Endothelial cell (in vitro differentiated cells): ENCODE data around the gene PLA2G4F. TPM values are rescaled to one million over a fixed set of nuclear protein-coding genes. Genes with fewer than 3 reads are reported as not detected.

ENCODE experiments used
- DNase-seq: peaks from one replicate; pipeline ENCODE4 v3.0.0; 2021; ENCODE audit warnings: low spot score
- H3K27ac Mint-ChIP-seq: one replicate; pipeline ENCODE4 v1.8.0; 2021; ENCODE audit warnings: mixed read lengths, inconsistent platforms; ENCODE audit not compliant: unreplicated experiment
- H3K27me3 Mint-ChIP-seq: one replicate; pipeline ENCODE4 v1.8.0; 2021; ENCODE audit warnings: mild to moderate bottlenecking, moderate library complexity, mixed read lengths, inconsistent platforms; ENCODE audit not compliant: unreplicated experiment
- H3K36me3 Mint-ChIP-seq: one replicate; pipeline ENCODE4 v1.8.0; 2021; ENCODE audit warnings: mild to moderate bottlenecking, low read depth, mixed read lengths, inconsistent platforms; ENCODE audit not compliant: unreplicated experiment
- H3K4me1 Mint-ChIP-seq: one replicate; pipeline ENCODE4 v1.8.0; 2021; ENCODE audit warnings: mild to moderate bottlenecking, mixed read lengths, inconsistent platforms; ENCODE audit not compliant: unreplicated experiment
- H3K4me3 Mint-ChIP-seq: one replicate; pipeline ENCODE4 v1.8.0; 2021; ENCODE audit warnings: mild to moderate bottlenecking, mixed read lengths, inconsistent platforms; ENCODE audit not compliant: unreplicated experiment
- H3K9me3 Mint-ChIP-seq: one replicate; pipeline ENCODE4 v1.8.0; 2021; ENCODE audit warnings: mixed read lengths, inconsistent platforms; ENCODE audit not compliant: unreplicated experiment
- CTCF ChIP-seq: fragments of 200-600 bp; sonication (generic); IDR thresholded peaks from one replicate; pipeline ENCODE4 v1.5.0; 2021; ENCODE audit warnings: antibody characterized with exemption; ENCODE audit not compliant: unreplicated experiment
- long read RNA-seq: library from polyadenylated mRNA; unstranded; transcript quantifications from one replicate; pipeline ENCODE4 v2.0.0, GENCODE V29; 2020; ENCODE audit not compliant: unreplicated experiment
- total RNA-seq: library from RNA; stranded (reverse); fragmentation: NEBNext Ultra II Directional; extraction: Animal tissue kit (Norgen Biotek cat#: 25700); gene quantifications from one replicate; pipeline ENCODE4 v1.2.1, GENCODE V29; 2021; ENCODE audit not compliant: unreplicated experiment

Gene PLA2G4F
- total RNA-seq, result not detected
- long read RNA-seq, result 0 reads

DNA sequence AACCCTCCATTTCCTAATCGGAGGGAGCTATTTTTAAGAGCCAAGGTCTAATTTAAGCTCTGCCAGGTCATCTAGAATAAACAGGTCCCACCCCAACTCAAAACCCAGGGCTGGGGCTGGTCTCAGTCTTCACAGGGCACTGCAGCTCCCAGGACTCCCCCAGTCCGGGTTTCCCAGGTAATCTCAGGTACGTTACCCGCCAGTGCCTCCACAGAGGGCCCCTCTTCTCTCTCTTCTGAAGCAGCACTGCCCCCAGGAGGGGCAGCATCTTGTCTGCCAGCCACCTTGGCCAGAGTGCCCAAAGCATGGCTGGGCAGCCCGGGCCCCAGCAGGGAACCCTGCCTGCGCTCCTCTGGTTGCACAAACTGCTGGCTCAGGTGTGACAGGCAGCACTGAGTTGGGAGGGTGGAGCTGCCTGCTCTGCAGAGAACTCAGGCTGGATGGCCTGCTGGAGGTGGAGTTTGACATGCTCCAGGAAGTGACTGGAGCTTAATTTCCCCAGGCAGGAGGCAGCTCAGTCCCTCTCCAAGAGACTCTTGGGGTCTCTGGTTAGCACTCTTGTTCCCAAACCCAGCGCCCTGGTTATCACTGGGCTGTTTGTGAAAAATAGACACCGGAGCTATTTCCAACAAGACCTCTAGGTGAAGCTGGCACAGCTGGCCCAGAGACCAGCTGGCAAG lies at the start of gene PLA2G4F:
PLA2G4F (minus strand) TSS at position 394 of the 680 bp plus-strand sequence; CDS start at position 307, 87 bp downstream.
- H3K36me3 Mint-ChIP-seq, result peaks cover 27% of the 10 kb centered on the region
- peaks cover 9% of the 10 kb centered on the region for H3K27me3 Mint-ChIP-seq
- H3K4me3 Mint-ChIP-seq, result no peak within 1 kb of the TSS
- H3K27ac Mint-ChIP-seq, result no peak within 1 kb of the TSS
- no peak for TF ChIP-seq CTCF
- H3K4me1 Mint-ChIP-seq, result peaks cover 9% of the 10 kb centered on the region
- H3K9me3 Mint-ChIP-seq, result no peaks in the 10 kb centered on the region
- no peak for DNase-seq

DNA sequence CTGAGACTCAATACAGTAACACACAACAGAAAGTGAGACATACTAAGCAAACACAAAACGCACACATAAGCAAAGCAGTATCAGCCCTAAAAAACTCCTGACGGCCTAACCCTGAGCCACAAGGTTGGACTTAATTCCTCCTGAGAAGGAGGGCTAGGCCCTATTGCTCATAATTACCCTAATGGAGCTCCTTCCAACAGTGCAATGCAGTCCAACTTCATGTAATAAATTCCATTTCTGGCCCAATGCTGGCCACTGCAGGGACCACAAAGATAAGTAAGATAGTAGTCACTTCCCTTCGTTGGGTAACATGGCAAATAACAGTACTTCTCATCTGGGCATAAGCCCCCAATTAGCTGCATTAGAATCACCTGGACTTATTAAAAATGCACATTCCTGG lies 47.5 kb upstream of the PLA2G4F start:
- Mint-ChIP-seq H3K36me3 (no peaks in the 10 kb centered on the region), H3K9me3 (no peaks in the 10 kb centered on the region), H3K27me3 (peaks cover 7% of the 10 kb centered on the region), H3K4me3 (no peak overlapping the region), H3K27ac (no peak overlapping the region), H3K4me1 (peaks cover 15% of the 10 kb centered on the region)
- DNase-seq, result no peak
- no peak for TF ChIP-seq CTCF

DNA sequence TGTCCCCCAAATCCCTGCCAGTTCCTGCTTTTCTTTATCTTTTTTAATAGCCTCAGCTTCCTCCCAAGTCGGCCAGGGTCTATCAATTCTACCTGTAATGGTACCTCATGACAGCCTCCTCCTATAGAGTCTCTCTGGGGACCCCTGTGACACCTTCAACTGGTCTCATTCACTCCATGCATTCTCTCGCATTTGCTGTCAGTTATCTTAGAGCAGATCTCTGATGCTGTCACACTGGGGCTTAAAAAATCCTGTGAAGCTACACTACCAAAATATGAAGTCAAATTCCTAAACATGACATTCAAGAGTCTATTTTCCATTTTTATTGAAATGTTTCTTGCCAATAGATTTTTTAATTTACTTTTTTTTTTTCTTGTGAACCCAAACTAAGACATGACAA lies 46.2 kb upstream of the PLA2G4F start:
- Mint-ChIP-seq H3K36me3 (no peaks in the 10 kb centered on the region), H3K27ac (no peak overlapping the region), H3K9me3 (no peaks in the 10 kb centered on the region), H3K4me3 (no peak overlapping the region), H3K4me1 (peaks cover 14% of the 10 kb centered on the region), H3K27me3 (peaks cover 5% of the 10 kb centered on the region)
- no peak for DNase-seq
- no peak for TF ChIP-seq CTCF

DNA sequence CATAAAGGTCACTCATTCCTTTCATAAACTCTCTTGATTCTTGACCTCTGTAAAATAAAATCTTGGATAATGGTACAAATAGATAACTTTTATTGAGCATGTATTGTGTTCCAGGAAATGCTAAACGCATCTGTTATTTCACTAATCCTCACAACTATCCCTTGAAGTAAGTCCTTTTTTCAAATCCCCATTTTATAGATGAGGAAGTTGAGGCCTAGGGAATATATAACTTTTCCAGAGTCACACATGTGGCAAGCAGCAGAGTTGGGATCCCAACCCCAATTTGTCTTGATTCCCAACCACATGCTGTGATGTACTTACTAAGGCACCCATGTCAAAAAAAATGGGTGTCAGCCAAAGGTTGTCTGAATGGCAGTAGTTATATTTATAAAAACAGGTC lies 45.4 kb upstream of the PLA2G4F start:
- Mint-ChIP-seq H3K4me1 (peaks cover 5% of the 10 kb centered on the region), H3K4me3 (no peak overlapping the region), H3K27ac (no peak overlapping the region), H3K36me3 (no peaks in the 10 kb centered on the region), H3K27me3 (peaks cover 1% of the 10 kb centered on the region), H3K9me3 (no peaks in the 10 kb centered on the region)
- DNase-seq, result no peak
- no peak for TF ChIP-seq CTCF

DNA sequence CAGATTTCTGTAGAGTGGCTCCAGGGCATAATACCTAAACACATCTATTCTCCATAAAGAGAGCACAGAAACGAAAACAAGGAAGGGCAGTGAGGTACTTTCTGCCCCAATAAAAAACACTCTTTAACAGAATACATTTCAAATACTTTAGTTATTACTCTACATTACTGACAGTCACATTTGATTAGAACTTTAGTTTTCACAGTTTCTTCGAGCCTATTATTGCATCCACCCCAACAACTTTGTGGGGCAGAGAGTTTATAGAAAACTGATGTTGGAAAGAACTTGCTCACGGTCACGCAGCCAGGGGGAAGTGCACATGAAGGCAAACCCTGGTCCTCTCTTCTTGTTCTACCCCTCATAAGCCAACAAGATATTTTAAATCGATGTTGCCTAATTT lies 42.7 kb upstream of the PLA2G4F start:
- Mint-ChIP-seq H3K4me1 (no peaks in the 10 kb centered on the region), H3K9me3 (no peaks in the 10 kb centered on the region)
- no peak for TF ChIP-seq CTCF

More for the DNA sequence above, 42.7 kb upstream of the PLA2G4F start:
- Mint-ChIP-seq H3K27me3 (no peaks in the 10 kb centered on the region), H3K4me3 (no peak overlapping the region), H3K36me3 (peaks cover 8% of the 10 kb centered on the region), H3K27ac (no peak overlapping the region)
- DNase-seq, result no peak
